GM10266 (cell line): ENCODE results near the gene RNASE7.

Experiments
- DNase-seq: peaks from one replicate; pipeline ENCODE4 v3.0.0; 2012; ENCODE audit errors: extremely low spot score
- CTCF ChIP-seq: IDR thresholded peaks from 2 replicates; pipeline ENCODE4 v1.5.1; 2012; ENCODE audit warnings: mild to moderate bottlenecking, low read depth; ENCODE audit not compliant: control insufficient read depth, insufficient read depth; ENCODE audit errors: missing control alignments

RNASE7 gene

GRCh38 chr14:21055432-21056117 is 13.4 kb downstream of the RNASE7 start:
- DNase-seq, result no peak

GRCh38 chr14:21056520-21057163 is 14.5 kb downstream of the RNASE7 start:
- no peak for TF ChIP-seq CTCF

More at GRCh38 chr14:21055432-21056117, 13.4 kb downstream of the RNASE7 start:
- no peak for TF ChIP-seq CTCF

GRCh38 chr14:21057803-21058675 is 15.9 kb downstream of the RNASE7 start, which contains the start of gene RNASE8:
TSS of gene RNASE8 (plus strand) at chr14:21057822. CDS start at chr14:21057893, 71 bp downstream.
- no peak for TF ChIP-seq CTCF
- no peak for DNase-seq

More at GRCh38 chr14:21056520-21057163, 14.5 kb downstream of the RNASE7 start:
- DNase-seq, result no peak

- no peak for TF ChIP-seq CTCF
- DNase-seq, result no peak
Observed at GRCh38 chr14:21058903-21059302, 16.7 kb downstream of the RNASE7 start.

DNA sequence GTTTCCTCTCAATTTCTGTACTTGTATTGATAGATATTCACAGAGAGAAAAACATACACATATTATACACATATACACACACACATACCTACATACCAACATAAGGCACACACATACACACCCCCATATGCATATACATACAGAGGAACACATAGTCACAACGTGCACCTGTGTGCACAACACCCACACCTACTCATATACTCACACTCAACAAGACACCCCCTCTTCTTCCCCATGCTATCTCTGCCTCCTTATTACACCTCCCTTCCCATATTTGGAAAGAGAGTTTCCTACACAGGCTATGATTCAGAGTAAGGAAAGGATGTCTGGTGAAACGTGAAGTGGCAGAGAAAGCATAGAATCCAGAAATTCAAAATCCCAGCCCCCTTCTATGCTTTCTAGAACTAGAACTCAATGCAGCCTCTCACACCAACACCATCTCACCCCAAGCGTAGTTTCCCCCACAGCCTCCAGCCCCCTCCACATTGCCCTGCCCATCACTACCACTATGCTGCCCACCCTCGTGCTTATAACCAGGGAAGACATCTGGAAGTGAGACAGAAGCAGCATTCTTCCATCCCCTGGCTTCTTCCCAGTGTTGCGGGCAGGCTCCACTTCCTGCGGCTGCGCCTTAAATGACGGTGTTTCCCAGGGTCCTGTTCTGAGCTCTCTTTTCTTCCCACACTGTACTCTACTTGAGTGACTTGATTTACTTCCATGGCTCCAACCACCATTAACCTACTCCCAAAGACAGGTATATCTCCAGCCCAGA is 17.9 kb downstream of the RNASE7 start:
- no peak for DNase-seq

More for the DNA sequence above, 17.9 kb downstream of the RNASE7 start:
- TF ChIP-seq CTCF, result no peak
